ENCODE measurements around the gene ARHGEF4. TPM values are rescaled to one million over a fixed set of nuclear protein-coding genes. Genes with fewer than 3 reads are reported as not detected.

ARHGEF4 gene
- total RNA-seq, 2 donors from 2014 or later: 2.8 to 6.5 TPM

DNA sequence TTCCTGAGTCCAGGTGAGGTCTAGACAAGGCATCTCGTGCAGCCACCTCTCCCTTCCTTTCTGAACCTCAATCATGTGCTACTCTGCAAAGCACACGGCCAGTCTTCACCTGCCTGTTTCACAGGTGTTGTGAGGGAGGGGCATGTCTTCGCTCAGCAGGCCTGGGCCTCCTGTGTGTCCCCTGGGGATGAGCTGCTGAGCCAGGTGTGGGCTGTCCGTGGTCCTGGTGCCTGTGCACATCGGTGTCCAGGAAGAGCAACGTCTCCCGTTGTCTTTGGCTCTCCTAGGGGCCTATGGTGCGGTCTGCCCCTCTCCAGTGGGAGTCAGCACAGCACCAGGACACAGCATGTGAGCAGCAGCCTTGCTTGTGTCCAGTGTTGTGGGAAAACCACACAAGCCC, 16.7 kb downstream of the ARHGEF4 start:
- Histone ChIP-seq H3K27ac (no peak overlapping the region), H3K36me3 (no peaks in the 10 kb centered on the region), H3K4me3 (no peak overlapping the region), H3K9me3 (no peaks in the 10 kb centered on the region), H3K4me1 (ENCODE audit: control insufficient read depth in 1 of 2, low read depth in 2 of 2) (no peaks in the 10 kb centered on the region), H3K27me3 (replicated peaks; ENCODE audit: insufficient read depth) (no peaks in the 10 kb centered on the region)
- no peak for ATAC-seq (ENCODE audit: insufficient number of reproducible peaks, low FRiP score, low read depth)
- TF ChIP-seq, protein P1, sequence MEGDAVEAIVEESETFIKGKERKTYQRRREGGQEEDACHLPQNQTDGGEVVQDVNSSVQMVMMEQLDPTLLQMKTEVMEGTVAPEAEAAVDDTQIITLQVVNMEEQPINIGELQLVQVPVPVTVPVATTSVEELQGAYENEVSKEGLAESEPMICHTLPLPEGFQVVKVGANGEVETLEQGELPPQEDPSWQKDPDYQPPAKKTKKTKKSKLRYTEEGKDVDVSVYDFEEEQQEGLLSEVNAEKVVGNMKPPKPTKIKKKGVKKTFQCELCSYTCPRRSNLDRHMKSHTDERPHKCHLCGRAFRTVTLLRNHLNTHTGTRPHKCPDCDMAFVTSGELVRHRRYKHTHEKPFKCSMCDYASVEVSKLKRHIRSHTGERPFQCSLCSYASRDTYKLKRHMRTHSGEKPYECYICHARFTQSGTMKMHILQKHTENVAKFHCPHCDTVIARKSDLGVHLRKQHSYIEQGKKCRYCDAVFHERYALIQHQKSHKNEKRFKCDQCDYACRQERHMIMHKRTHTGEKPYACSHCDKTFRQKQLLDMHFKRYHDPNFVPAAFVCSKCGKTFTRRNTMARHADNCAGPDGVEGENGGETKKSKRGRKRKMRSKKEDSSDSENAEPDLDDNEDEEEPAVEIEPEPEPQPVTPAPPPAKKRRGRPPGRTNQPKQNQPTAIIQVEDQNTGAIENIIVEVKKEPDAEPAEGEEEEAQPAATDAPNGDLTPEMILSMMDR (IDR thresholded peaks at IDR 0.05): no peak
- no peak for DNase-seq (ENCODE audit: low spot score)

DNA sequence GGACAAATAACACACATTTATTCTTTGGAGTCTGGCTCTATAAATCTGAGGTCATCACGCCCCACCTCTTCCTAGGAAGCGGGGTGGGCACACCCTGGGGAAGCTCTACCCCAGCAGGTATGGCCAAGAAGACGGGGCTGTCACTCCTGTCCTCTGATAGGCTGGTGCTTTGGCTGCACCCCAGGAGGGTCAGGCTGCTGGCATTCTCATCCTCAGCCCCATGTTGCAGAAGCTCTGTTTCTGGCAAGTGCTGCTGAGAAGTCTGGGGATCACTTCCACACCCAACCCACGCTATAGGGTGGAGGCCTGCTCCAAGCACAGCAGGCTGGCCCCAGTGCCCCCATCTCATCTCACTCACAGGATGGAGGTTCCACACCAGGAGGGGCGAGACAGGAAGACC, 17.6 kb downstream of the ARHGEF4 start:
- Histone ChIP-seq H3K4me3 (no peak overlapping the region), H3K4me1 (ENCODE audit: control insufficient read depth in 1 of 2, low read depth in 2 of 2) (no peaks in the 10 kb centered on the region), H3K36me3 (no peaks in the 10 kb centered on the region), H3K9me3 (no peaks in the 10 kb centered on the region), H3K27ac (no peak overlapping the region), H3K27me3 (replicated peaks; ENCODE audit: insufficient read depth) (no peaks in the 10 kb centered on the region)
- no peak for ATAC-seq (ENCODE audit: insufficient number of reproducible peaks, low FRiP score, low read depth)
- no peak for DNase-seq (ENCODE audit: low spot score)
- TF ChIP-seq, protein P1 (IDR thresholded peaks at IDR 0.05): no peak

DNA sequence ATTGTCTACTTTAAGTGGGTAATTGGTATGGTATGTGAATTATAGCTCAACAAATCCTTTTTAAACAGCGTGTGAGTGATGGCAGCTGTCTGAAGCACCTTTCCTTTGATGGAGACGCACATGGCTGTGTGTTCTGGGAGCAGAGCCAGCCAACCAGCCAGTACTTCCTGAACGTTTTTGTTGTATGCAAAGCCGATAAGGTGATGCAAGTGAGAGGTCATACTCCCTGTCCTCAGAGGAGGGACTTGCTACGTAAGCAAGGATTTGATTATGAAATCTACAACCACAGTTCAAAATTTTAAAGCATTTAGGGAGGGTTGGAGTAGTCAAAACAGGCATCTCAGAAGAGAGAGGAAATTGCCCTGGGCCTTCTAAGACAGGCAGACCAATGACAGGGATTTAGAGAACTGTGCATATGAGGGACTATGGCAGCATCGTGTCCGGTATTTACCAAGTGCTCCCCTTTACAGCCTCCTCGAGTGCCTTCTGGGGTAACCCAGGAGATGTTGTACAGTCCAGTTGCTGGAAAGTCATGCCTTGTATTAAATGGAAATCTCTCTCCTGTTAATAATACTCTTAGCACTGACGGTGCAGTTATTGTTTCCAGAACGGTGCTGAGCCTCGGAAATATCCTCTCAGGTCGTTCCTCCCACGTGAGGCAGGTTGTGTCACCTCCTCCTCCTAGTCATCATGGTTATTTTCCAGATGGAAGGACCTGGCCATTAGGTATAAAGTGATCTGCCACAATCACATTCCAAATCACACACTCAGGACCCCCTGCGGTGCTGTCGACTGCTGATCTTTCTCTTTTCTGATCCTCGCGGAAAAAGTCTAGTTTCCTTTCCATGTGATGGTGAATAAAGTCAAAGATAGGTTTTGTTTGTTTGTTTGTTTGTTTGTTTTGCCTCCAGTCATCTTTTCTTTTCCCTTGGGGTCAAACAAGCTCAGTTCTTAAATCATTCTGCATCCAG, 28.4 kb downstream of the ARHGEF4 start:
- Histone ChIP-seq H3K4me3 (no peak overlapping the region), H3K9me3 (no peaks in the 10 kb centered on the region), H3K27ac (no peak overlapping the region), H3K36me3 (no peaks in the 10 kb centered on the region), H3K4me1 (ENCODE audit: control insufficient read depth in 1 of 2, low read depth in 2 of 2) (no peaks in the 10 kb centered on the region), H3K27me3 (replicated peaks; ENCODE audit: insufficient read depth) (no peaks in the 10 kb centered on the region)
- TF ChIP-seq, protein P1 (IDR thresholded peaks at IDR 0.05): no peak
- DNase-seq (ENCODE audit: low spot score): no peak
- ATAC-seq (ENCODE audit: insufficient number of reproducible peaks, low FRiP score, low read depth): no peak

DNA sequence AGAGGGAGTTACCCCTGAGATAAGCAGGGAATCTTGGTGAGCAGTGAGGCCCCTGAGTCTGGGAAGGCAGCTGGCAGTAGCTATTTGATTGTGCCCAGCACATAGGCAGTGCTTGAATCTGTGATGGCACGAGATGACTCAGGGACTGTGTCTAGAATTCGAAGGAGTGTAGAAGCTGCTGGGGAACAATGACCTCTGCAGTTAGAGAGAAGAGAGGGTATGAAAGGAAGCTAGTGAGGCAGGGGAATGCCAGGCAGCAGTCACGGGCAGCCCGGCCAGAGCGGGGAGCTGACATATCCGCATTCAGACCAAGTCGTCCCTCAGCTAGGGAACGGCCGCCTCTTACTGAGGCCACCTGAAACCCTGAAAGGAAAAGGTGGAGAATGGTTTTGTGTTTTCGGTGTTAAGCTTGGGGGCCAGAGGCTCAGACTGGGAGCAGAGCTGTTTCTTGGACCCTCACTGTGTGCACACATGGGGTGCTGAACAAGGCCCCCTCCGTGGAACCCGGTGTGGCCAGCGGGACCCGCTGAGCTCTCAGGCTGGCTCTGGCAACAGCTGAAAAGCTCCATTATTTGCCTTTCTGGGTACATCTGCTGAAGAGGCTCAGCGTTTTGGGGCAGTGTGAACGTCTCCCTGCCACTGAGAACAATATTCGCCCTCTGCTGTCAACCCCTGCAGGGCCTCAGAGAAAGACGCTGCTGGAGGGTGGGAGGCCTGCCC, 32.9 kb downstream of the ARHGEF4 start:
- no peak overlapping the region for H3K4me3 ChIP-seq
- H3K27ac ChIP-seq: no peak overlapping the region
- ATAC-seq (ENCODE audit: insufficient number of reproducible peaks, low FRiP score, low read depth): no peak
- no peaks in the 10 kb centered on the region for H3K36me3 ChIP-seq
- H3K27me3 ChIP-seq (replicated peaks; ENCODE audit: insufficient read depth): no peaks in the 10 kb centered on the region
- TF ChIP-seq, protein P1 (IDR thresholded peaks at IDR 0.05): no peak
- H3K9me3 ChIP-seq: no peaks in the 10 kb centered on the region
- no peaks in the 10 kb centered on the region for H3K4me1 ChIP-seq (ENCODE audit: control insufficient read depth in 1 of 2, low read depth in 2 of 2)
- DNase-seq (ENCODE audit: low spot score): no peak

DNA sequence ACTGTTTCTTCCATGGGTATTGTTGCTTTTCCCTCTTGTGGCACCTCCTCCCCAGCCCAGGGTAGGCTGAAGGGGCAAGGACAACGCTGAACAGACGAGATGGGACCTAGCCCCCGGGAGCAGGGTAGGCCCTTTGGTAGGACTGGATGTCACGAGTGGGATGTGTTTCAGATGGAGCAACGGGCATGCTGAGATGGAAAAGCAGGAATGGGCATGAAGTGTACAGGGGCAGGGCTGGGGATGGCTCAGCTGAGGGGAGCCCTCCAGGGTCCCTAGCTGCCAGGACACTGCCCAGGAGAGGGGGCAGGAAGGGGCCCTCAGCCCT, 33.4 kb downstream of the ARHGEF4 start:
- DNase-seq (ENCODE audit: low spot score): no peak
- Histone ChIP-seq H3K9me3 (no peaks in the 10 kb centered on the region), H3K27me3 (replicated peaks; ENCODE audit: insufficient read depth) (no peaks in the 10 kb centered on the region), H3K4me1 (ENCODE audit: control insufficient read depth in 1 of 2, low read depth in 2 of 2) (no peaks in the 10 kb centered on the region), H3K4me3 (no peak overlapping the region), H3K36me3 (no peaks in the 10 kb centered on the region), H3K27ac (no peak overlapping the region)
- ATAC-seq (ENCODE audit: insufficient number of reproducible peaks, low FRiP score, low read depth): no peak
- TF ChIP-seq, protein P1 (IDR thresholded peaks at IDR 0.05): no peak

All from thoracic aorta (tissue), 2 donors.